HG03280 (cell line): ENCODE results near the gene GJD2.

ENCODE experiments used
- ATAC-seq: cut with Tn5 transposase; IDR thresholded peaks from one replicate; pipeline ENCODE4 v1.9.1; 2021; ENCODE audit warnings: mild to moderate bottlenecking, moderate library complexity; ENCODE audit not compliant: unreplicated experiment

GJD2 gene

DNA sequence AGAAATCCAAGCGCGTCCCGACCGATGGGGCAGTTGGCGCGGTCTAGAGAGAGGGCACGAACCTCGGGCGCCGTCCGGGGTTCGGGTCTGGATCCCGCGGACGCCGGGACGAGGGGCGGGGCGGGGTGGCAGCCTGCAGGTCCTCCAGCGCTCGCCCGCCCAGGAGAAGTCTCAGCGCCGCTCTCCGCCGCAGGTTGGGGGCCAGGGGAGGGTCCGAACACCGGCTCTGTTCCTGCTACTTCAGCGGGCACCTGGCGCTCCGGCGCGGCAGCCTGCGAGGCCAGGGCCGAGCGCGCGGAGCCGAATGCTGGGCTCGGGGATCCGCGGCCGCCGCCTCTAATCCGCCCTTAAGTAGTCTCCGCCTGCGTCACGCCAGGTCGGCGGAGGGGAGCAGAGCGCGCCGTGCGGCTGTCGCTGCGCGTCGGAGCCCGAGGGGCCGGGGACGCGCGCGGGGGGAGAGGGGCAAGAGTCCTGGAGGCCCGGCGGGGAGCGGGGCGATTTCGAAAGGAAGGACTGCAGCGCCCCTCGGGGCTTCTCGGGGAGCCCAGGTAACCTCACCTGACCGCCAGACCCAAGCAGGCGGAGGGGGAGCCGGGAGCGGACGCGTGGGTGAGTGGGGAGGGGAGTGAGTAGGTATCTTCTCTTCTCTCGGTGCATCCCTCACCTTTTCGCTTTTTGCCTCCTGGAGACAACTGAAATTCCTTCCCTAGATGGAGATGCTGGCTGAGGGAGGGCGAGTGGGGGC, at the start of gene GJD2:
GJD2 (minus strand) TSS at position 325 of the 745 bp plus-strand sequence. CDS start 510 bp downstream, outside the sequence.
- ATAC-seq: no peak

DNA sequence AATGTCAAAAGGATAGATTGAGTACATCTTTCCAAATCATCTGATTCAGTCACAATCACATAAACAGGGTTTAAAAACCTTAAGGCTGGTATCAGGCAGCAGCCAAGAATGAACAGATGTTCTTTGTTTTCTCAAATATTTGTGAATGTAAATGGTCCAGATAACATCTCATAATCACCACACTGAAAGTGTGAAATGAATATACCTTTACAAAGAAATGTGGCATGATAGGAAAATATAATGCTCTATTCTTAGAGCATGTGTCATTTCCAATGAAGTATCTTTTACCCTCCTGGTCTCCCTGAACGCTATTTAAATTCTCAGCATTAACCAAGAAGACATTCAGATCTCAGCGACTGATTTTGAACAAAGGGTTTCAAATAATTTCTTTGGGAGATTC, 49.3 kb upstream of the GJD2 start:
- ATAC-seq: no peak

DNA sequence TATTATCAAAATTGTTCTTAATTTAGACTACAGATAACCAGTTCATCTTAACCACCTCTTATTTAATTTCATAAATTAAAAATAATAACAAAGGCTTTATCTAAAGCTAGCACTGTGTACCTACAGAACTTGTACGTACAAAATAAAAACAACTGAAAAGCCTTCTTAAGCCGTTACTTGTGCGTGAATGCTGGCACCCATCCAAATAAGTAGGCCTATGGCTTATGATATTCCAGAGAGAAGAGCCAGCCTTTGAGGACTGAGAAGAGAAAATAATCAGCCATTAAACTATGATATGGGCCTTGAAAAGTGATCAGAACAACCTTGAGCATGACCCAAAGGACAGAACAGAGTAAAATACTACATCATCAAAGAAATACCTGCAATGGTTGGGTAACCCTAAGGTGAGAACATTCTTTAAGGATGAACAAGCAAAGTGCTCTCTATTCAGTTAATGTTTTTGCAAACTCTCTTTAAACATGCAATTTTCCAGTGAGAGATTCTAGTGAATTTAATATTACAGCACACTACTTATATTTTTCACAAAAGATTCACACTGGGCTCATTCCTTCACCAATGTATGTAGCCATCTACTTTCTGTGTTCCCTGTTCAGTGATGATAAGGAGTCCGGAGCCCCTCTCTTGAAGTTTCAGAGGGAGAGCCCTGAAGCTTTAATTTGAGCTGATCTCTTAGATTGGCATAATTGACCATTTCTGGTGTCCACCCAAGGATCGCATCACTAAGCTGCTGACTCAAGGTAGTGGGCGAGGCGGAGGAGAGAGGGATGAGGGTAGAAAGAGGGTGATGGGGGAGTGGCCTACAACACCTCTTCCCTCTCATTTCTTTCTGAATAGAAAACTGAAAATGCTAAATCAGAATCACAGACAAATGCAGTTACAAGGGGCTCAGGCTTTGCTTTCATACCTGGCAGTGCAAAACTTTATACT, 48.3 kb upstream of the GJD2 start:
- ATAC-seq: no peak

- ATAC-seq: no peak
These were observed 47.6 kb upstream of the GJD2 start for GRCh38 chr15:34802371-34802770.

GRCh38 chr15:34799149-34800101, 44.6 kb upstream of the GJD2 start:
- no peak for ATAC-seq

- no peak for ATAC-seq
These were observed 42.1 kb upstream of the GJD2 start for GRCh38 chr15:34796847-34797435.

DNA sequence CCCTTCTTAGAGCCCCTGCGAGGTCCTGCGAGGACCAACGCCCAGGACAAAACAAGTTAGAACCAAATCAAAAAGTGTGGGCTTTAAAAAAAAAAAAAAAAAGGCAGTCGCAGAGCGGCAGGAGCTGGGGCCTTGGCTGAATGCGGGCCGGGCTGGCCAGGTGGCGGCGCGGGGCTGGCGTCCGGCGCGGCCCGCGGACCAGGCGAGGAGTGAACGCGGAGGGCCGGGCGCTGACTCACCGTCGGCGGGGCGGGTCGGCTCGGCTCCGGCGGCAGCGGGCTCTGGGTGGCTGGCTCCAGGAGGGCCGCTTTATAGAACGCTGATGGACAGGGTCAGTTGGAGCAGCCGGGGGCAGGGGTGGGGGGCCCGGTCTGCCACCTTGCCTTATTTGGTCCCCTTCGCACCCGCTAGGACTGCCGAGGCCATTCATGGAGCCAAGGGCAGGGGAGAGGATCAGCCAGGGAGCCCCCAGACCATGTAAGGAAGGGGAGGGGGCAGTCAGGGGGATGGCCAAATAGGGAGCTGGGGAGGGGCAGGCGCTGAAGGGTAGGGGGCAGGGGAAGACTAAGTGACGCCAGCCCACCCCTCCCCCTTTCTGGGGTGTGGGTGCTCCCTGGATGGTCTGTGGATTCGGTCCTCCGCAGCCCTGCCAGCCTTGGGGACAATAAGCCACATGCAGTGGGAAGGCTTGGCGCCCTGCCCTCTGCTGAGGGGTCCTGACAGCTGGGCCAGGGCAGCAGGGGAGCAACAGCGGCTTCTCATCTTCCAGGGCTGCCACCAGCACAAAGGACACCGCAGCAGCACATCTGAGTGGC, 40.7 kb upstream of the GJD2 start, which contains the start of gene ACTC1:
ACTC1 (minus strand) TSS at position 283 of the 815 bp plus-strand sequence. CDS start 741 bp downstream, outside the sequence.
- ATAC-seq: no peak

GRCh38 chr15:34794590-34795206, 39.9 kb upstream of the GJD2 start:
- ATAC-seq: no peak

DNA sequence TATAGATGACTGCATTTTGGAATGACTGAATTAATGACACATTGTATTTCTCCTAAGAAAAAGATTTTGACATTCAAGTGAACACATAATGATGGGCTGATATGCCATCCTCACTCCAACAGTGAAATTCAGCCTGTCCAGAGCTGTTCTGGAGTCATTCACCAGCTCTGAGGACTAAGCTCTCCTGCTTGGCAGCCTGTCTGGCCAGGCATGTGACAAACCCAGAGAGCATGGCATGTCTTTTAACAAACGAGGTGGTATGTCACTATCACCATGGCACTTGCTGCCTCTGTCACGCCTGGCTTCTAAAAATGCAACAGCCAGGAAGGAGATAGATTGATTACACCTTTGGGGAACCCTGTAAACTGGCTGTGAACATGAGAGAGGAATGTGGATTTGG, 39.1 kb upstream of the GJD2 start:
- no peak for ATAC-seq

DNA sequence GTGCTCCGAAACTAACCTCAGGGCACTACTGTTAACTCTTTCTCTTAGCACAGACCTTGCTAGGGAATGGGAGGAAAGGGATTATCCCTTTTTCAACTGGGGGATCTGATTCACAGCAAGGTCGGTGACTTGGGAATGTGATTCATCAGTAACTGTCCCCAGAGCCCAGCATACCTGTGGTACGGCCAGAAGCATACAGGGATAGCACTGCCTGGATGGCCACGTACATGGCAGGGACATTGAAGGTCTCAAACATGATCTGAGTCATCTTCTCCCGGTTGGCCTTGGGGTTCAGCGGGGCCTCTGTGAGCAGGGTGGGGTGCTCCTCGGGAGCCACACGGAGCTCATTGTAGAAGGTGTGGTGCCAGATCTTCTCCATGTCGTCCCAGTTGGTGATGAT, 38.3 kb upstream of the GJD2 start:
- no peak for ATAC-seq

DNA sequence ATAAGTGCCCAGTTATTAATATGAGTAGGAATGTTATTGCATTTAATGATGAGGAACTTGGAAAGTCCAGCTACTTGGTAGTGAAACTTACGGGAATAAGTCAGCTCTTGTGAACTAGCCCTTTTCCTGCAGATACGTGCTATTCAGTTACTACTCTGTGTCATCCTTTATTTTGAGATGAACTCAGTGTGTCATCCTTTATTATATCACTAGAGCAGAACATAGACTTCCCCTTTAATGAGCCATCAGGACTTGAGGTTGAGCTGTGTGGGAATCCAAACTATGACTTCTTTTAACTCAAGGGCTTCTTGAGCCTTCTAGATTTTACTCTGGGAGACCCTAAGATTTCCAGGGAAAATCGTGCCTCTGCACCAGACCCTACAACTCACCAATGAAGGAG, 36.9 kb upstream of the GJD2 start:
- no peak for ATAC-seq

- no peak for ATAC-seq
These were observed 35.3 kb upstream of the GJD2 start for GRCh38 chr15:34790121-34790520.

- no peak for ATAC-seq
These were observed 34.5 kb upstream of the GJD2 start for GRCh38 chr15:34789326-34789725.

GRCh38 chr15:34786206-34786605, 31.4 kb upstream of the GJD2 start:
- no peak for ATAC-seq

DNA sequence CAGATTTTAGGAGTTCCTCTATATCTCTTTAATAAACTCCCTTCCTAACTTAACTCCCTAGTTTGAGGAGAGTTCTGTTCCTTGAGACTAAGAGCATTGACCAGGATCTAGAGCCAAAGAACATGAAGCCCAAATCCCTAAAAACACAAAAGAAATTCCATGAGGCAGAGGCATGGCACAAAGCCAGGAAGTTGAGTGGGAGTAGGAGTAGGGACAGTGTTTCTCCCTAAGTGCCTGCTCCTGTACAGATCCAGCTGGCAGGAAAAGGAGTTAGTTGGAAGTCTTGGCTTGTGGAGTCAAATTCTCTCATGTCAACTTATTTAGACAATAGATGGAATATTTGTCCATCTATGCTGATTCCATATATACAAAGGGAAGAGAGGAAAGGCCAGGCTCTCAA, 29.2 kb upstream of the GJD2 start:
- no peak for ATAC-seq

DNA sequence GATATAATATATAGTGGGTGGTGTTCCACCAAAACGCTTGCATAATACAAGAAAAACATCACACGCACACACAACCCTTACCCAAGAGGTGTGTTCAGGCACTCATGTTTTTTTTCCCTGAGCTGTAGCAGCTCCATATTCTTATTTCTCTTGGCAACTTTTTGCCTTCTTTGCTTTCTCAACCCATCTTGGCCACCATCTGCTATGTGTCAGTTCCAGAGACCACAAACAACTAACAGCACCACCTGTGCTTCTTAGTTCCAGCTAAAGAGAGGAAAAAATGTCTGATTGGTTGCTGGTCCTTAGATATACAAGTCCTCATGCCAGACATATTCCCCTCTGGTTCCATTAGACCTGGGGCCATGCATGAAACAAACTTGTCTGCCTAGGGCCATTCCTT, 28.6 kb upstream of the GJD2 start:
- ATAC-seq: no peak

DNA sequence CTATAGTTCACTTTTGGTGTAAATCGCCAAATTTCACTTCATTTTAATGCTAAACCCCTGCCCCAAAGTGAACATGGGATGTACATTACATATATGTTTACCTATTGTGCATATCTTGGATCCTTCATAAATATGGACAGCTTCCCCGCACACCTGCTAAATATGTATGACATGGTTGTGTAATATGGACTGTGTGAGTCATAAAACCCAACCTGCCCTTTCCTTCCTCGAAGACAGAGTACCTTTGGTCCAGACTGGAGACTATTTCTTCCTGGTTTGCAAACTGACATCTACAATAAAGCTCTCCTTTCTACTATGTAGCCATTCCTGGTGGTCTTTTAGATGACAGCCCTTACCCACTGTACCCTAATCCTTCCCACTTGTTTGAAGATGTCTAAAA, 28.1 kb upstream of the GJD2 start:
- ATAC-seq: no peak

DNA sequence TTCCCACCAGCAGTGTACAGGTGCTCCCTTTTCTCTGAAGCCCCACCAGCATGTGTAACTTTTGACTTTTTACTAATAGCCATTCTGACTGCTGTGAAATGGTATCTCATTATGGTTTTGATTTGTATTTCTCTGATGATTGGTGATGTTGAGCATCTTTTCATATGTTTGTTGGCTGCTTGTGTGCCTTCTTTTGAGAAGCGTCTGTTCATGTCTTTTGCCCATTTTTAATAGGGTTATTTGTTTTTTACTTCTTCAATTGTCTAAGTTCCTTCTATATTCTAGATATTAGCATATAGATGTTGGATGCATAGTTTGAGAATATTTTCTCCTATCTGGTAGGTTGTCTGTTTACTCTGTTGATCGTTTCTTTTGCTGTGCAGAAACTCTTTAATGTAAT, 25.9 kb upstream of the GJD2 start:
- ATAC-seq: no peak

GRCh38 chr15:34776606-34777105, 21.9 kb upstream of the GJD2 start:
- ATAC-seq: no peak
